ENCODE data around the gene SYTL3.
"Not testable (repeated sequence)": the region's sequence is repeated elsewhere in the genome, so short reads cannot be mapped to it uniquely, and the experiment has no call there.

The SYTL3 gene

DNA sequence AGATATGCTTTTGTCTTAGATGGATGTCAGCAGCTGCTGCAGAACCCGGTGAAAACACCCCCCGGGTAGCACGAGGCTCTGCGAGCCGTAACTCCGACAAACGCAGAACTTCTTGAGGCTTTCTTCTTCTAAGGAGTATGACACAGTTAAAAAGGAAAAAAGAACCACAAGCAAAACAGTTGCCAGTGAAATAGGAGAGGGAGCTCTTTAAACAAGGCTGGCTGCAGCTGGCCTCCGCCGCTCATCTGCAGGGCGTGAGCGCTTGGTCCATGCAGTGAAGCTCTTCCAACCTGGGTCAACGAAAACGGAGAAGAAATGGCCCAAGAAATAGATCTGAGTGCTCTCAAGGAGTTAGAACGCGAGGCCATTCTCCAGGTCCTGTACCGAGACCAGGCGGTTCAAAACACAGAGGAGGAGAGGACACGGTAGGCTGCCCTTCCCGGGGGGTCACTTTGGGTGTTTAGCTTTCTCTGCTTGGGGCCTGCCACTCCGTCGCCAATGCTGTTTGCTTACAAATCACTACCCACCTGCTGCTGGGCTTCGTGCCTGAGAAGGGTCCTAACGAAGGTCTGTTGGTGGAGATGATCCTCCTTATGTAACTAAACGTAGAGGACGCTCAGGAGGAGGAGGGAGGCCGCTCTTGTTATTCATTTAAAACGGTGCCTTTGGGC is 13.2 kb downstream of the SYTL3 start:
- no peak for DNase-seq (ENCODE audit: low spot score)

DNA sequence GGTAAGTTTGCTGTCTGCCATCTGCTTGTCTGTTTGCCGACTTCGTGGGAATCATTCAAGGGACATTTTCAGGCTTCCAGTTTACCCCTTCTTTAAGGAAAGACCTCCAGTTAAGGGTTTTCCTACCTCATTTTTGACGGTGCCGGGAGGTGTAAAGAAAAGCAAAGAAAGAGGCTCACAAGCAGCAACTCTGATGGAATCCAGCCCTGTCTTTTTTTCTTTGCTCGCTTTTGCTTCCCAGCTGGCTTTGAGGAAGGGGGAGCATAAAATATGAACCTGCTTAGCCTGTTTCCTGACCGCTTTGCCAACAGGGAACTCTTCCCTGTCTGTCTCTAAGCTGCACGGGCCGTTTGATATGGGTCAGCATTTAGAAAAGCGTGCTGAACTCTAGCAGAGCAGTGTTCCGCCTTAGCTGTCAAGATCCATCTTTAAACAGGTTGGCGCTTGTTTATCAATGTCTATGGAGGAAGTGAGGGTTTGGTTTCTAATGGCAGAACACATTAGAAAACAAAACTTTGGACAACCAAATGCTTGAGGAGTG is 13.8 kb downstream of the SYTL3 start:
- no peak for DNase-seq (ENCODE audit: low spot score)

DNA sequence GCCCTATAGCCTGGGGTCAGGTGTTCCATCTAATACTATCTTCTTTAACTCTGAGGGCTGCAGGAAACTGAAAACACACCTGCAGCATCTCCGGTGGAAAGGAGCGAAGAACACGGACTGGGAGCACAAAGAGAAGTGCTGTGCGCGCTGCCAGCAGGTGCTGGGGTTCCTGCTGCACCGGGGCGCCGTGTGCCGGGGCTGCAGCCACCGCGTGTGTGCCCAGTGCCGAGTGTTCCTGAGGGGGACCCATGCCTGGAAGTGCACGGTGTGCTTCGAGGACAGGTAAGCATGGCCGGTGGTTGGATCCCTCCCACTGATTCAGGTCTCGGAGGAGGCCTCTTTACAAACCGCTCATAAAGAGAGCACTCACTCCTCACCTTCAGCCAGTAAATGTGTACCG is 15.5 kb downstream of the SYTL3 start:
- no peak for DNase-seq (ENCODE audit: low spot score)

DNA sequence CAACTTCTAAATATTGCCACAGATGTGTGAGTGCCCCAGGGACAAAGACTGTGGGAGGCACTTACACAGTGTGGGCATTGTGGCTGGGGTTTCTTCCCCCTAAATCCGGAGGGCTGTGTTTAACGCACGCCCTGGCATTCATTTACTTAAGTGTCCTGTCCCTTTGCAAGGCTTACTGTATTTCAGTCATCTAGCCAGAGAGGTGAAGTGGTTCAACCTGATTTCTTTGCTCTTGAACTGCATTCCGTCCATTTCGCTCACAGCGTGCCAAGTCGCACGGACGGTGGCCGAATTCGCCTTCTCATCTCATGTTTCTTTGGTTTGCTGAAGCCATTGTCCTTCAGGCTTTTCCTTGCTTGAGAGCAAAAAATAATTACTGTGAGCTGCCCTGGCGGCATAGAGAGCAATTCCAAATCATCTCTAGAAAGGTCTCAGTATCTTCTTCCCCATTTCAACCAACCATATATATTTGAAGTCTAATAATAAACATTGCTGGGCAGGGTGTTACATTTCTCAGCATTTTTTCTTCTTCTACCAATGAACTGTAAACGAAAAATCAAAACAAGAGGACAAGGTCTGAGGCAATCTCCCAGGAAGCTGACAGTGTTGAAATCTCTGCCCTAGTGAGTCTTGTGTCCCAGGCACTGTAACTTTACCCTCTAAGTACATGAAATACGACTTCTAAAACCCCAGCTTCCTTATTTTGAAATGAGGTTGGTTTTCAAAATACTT is 16.9 kb downstream of the SYTL3 start:
- DNase-seq (ENCODE audit: low spot score) = no peak

DNA sequence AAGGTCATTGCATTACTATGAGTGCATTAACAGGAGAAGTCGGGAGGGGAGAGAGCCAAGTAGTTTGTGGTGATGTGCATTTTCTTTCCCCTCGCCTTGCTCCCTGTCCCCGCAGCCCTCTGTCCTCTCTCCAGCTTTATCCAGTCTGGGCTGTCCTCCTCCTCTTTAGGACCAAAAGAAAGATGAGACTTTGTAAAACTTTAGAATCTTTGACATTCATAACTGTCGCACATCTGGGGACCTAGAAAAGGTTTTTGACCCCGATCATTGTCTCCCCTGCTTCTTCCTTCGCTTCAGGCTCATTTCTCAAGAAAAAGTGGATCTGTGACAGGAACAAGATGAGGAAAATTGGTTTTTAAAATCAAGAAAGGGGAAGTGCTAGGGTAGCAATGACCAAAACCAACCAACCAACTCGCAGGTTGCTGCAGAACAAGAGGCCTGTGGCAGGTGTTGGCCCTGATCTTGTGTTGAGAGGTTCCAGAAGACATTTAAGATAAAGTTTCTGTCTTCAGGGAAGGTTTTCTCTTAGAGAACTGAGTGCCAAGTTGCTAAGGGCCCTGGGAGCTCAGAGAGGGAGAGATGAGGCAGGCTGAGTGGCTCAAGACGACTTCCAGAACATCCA is 17.6 kb downstream of the SYTL3 start:
- DNase-seq (ENCODE audit: low spot score) = no peak

DNA sequence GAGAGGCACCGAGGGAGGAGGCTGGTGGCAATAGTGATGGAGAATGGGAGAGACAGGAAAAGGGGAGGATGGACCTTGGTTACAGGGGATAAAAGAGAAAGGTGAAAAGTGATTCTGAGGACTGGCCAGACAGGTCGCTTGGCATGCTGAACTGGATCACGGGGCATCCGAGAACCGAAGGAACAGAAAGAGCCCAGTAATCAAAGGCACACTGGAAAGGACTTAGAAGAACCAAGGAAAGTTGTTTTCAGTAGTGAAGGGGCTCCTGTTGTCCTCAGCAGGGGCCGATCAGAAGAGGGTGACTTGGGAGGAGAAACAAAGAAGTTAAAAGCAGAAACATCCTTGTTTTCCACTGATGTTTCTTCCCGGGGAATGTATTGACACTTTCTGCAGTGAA is 18.9 kb downstream of the SYTL3 start:
- no peak for DNase-seq (ENCODE audit: low spot score)

DNA sequence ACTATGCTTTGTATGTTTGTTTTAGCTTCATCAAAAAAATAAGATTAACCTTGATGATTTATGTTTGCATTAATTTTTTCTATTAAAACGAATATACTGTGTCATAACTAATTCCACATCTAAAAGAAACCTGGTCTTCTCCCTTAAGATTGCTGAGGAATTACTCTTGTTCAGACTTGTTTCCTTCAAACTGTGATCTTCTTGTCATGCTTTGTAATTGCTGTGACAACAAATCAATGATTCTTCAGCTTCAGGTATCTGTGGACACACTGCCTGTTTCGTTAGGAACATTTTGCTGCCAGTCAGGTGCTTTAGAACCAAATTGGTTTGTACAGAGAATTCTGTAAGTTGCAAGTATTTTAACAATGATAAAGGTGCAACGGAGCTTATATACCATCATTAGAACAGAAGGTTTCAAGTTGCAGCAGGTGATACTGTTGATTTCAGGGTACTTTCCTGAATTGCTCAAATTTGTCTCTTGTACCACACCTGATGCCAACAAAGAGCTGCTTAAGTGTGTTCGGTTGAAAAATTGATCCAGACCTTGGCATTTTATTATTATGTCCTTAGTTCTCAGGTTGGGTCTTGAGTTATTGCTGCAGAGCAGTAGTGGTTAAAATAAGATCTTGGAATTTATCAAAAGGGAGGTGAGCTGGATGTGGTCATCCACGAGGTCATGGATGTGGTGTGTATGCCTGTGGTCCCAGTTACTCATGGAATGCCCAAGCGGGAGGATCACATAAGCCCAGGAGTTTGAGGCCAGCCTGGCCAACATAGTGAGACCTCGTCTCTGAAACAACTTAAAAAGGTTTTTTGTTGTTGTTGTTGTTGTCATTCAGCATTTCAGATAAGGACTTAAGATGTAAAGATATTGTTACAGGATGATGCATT is 19.5 kb downstream of the SYTL3 start:
- DNase-seq (ENCODE audit: low spot score) = no peak

DNA sequence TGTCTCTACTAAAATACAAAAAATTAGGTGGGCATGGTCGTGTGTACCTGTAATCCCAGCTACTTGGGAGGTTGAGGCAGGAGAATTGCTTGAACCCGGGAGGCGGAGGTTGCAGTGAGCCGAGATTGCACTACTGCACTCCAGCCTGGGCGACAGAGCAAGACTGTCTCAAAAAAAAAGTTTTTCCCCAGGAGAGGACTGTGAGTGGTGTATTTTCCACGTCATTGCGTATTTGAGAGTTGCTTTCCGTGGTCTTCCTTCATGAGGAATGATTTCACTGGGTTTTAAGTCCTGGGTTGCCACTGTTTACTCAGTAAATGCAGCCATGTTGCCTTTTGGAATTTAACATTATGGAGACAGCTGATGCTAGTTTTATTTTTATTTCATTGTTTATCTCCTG is 22.3 kb downstream of the SYTL3 start:
- not testable (repeated sequence) for DNase-seq (ENCODE audit: low spot score)

DNA sequence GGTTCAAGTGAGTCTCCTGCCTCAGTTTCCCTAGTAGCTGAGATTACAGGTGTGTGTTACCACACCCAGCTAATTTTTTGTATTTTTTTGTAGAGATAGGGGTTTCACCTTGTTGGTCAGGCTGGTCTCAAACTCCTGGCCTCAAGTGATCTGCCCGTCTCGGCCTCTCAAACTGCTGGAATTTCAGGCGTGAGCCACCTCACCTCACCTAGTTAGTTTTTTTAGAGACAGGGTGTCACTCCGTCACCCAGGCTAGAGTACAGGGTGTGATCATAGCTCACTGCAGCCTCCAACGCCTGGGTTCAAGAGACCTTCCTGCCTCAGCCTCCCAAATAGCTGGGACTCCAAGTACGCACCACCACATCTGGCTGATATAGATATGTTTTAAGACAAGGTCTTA is 22.9 kb downstream of the SYTL3 start:
- DNase-seq (ENCODE audit: low spot score) = no peak

DNA sequence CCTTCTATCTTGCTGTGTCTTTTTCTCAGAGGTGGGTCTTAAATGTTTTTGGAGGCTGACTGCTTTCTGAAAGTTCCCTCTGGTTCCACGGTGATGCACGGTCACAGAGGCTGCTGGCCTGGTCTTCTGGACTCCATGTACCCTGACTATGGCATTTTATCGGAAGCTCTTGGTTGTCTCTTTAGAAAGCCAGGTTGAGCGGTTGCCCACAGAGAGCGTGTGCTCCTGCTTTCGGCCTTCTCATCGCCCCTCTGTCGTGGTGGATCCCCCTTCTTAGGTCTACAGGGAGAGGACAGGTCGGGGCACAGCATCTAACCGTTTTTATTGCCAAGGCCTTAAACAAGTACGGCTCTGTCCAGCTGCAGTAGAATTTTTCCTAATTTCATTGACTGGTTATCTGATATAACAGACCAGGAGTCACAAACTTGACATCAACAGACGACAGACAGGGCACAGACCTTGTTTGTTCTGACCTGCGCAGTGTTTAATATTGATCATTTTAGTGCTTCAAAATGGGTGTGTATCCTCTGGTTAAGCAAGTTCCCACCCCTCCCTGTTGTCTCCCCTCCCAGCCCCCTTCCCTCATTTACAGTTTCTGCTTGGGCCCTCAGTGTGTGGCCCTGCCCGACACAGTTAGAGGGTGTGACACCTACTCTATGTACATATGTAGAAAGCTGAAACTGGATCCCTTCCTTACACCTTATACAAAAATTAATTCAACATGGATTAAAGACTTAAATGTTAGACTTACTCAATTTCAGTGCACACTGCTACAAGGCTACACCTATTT is 24.7 kb downstream of the SYTL3 start:
- no peak for DNase-seq (ENCODE audit: low spot score)

DNA sequence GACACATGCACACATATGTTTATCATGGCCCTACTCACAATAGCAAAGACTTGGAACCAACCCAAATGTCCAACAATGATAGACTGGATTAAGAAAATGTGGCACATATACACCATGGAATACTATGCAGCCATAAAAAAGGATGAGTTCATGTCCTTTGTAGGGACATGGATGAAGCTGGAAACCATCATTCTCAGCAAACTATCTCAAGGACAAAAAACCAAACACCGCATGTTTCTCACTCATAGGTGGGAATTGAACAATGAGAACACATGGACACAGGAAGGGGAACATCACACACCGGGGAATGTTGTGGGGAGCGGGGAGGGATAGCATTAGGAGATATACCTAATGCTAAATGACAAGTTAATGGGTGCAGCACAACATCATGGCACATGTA is 27.2 kb downstream of the SYTL3 start:
- not testable (repeated sequence) for DNase-seq (ENCODE audit: low spot score)

DNA sequence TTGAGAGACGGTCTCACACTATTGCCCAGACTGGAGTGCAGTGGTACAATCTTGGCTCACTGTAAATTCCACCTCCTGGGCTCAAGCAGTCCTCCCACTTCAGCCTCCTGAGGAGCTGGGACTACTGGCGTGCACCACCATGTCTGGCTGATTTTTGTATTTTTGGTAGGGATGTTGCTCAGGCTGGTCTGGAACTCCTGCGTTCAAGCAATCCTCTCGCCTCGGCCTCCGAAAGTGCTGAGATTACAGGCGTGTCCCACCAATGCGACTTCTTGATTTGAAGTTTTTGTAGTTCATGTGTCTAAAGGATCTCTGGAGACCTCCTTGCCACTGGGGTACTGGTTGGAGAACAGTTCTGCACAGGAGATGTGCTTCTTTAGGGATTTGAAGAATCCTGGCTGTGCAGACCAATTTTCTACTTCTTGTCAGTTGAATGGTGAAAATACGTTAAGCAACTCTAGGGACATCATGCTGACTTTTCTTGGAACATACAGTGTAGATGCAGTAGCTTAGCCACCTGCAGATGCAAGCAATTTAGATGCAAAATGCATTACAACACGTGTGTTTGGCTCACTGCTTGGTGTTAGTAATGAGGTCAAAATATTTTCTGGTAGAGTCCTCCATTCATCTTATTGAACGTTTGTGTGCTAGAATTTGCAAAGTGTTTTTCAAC is 28.2 kb downstream of the SYTL3 start:
- DNase-seq (ENCODE audit: low spot score) = no peak

DNA sequence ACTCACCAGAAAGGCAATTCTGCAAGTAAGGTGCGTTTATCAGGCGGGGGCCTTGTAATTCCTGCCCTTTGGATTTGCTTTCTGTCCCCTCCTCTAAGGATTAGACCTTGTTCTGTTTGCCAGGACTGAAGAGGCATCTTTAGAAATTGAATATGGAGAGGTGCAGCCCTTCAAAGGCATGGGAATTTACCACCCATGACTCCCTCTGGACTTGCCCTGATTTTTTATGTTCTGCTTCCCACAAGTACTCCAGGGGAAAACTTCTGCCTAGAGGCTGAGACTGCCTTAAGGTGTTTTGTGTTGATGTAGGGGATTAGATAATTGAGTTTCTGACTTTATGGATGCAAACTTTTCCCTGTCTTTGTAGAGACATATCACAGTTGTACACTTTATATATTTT is 30.2 kb downstream of the SYTL3 start:
- DNase-seq (ENCODE audit: low spot score) = no peak

DNA sequence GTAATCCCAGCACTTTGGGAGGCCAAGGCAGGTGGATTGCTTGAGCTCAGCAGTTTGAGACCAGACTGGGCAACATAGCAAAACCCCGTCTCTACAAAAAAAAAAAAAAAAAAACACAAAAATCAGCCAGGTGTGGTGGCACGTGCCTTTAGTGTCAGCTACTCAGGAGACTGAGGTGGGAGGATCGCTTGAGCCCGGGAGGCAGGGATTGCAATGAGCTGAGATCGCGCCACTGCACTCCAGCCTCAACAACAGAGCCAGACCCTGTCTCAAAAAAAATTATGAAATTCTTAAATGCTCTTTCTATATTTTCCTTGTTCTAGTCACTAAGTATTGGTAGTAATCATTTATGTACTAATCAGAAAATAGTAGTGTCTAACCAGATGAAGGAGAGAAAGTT is 30.6 kb downstream of the SYTL3 start:
- no peak for DNase-seq (ENCODE audit: low spot score)

DNA sequence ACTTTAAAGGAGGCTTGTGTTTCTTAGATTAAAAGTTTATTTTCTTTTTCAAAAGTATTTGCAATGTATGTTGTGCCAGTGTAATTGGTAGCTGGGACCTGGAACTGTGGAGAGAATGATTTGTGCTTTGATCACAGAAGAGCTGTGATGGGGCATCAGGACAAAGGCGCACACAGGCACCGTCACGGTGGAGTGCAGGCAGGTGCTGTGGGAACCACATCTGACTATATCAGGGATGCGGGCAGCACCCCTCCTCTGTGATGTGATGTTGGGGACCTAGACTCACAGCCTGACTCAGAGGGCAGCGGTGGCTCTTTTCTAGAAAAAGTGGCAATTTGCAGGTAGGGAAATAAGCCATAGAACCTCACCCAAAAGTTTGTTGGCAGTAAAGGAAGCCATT is 34.5 kb downstream of the SYTL3 start:
- no peak for DNase-seq (ENCODE audit: low spot score)

DNA sequence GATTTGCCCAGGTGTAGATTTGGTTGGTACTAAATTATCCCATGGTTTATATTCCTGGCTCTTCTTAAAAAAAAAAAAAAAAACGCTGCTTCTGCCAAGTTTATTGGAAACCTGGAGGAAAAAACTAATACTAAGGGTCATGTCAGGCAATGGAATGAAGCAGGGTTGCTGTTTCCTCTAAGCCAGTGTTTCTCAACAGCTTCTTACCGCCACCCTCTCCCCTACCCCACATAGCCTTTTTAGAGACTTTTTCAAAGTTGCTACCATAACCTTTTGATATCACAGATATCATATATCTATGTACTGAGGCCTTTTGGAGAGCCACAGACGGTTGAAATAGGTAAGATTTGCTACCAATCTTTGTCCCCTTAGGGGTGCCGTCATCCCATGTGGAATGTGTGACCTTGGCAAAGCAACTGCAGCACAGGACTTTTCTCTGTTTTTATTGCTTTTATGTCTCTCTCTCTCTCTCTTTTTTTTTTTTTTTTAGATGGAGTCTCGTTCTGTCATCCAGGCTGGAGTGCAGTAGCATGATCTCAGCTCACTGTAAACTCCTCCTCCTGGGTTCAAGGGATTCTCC is 35.0 kb downstream of the SYTL3 start:
- no peak for DNase-seq (ENCODE audit: low spot score)

DNA sequence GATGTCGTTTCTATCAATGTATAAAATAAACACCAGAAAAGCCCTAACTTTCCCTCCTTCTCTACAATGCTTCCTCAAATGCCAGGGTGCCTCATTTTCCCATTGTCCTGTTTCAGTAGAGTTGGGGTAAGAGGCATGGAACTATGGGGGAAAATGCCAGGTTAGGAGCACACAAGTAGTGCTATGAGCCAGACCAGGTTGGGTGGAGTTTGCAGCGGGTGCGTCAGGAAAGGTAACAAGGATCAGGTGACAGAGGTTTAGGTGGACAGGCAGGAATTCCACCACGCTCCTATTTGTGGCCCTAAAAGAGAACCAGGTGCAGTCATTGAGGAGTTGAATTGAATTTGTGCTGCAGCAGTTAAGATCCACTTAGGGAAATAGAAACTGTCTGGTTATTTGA is 36.5 kb downstream of the SYTL3 start:
- DNase-seq (ENCODE audit: low spot score) = no peak

DNA sequence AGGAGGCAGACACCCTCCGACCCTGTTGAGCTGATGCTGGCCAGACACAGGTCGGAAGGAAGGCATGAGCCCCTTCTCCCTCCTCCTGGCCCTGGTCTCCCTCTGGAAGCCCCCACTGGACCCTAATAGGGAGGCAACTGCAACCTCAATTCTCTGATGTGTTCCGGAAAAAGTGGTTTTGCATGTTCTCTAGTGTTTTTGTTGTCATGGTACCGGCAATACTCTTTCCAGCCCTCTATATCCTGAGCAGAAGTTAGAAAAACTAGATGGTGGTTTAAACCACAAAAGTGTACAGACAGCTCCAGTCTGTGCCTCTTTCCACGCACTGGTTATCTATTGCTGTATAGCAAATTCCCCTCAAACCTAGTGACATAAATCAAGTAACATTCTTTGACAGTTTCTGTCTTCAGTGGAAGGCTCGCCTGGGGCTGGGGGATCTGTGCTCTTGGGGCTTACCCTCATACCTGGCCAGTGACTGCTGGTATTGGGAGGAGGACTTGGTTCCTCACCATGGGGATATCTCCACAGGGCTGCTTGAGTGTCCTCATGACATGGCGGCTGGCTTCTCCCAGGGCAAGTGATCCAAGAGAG is 37.0 kb downstream of the SYTL3 start:
- DNase-seq (ENCODE audit: low spot score) = peak; percentile 62

DNA sequence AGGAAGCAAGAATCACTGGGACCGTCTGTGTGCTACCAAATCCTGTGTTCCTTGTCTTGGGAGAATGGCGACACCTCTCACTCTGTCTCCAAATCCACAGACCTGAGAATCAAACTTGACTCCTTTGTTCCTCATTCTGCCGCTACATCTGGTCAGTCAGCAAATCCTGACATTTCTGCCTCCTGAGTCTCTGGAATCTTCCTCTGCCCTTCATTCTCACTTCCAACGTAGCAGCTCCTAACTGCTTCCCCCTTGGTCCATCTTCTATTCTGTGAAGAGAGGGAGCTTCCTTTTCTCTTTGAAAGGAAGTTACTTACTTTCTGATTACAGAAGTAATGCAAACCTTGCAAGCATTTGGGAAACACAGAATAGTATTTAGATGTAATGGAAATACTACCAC is 37.7 kb downstream of the SYTL3 start:
- no peak for DNase-seq (ENCODE audit: low spot score)

DNA sequence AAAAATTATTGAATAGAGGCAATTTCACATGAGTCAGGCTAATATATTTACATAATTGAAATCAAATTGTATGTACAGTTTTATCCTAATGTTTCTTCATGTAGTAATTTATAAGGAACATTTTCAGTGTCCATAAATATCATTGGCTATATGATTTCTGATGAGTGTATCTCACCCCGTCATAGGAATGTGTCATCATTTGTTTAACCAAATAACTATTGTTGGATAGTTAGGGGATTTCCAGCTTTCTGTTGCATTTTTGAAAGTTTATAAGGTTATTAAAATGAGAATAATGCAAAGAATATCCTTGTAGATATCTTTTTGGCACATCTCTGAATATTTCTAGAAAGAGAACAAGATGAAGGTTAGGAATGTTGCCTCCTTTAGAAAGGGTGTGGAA is 39.0 kb downstream of the SYTL3 start:
- no peak for DNase-seq (ENCODE audit: low spot score)

All from activated CD4-positive, alpha-beta T cell treated with anti-CD3 and anti-CD28 coated beads, Interleukin-2, Interleukin-4, amounts not matched to agents 100 ng/mL and 50 ng/mL, durations not matched to agents 16 hours and 8 hours (primary cell).